Measurements from ENCODE around the gene NDUFB11. TPM values are rescaled to one million over a fixed set of nuclear protein-coding genes. Genes with fewer than 3 reads are reported as not detected.
A peak's percentile ranks its signal among the peaks of the same experiment; 100 is the strongest.

The NDUFB11 gene
- total and polyA plus RNA-seq, 9 of the 15 experiments (the other 6 are each of a cell fraction or from before 2014, with no cell fraction given): 20.9 to 269 (median 86.8) TPM

- TF ChIP-seq, protein P1, sequence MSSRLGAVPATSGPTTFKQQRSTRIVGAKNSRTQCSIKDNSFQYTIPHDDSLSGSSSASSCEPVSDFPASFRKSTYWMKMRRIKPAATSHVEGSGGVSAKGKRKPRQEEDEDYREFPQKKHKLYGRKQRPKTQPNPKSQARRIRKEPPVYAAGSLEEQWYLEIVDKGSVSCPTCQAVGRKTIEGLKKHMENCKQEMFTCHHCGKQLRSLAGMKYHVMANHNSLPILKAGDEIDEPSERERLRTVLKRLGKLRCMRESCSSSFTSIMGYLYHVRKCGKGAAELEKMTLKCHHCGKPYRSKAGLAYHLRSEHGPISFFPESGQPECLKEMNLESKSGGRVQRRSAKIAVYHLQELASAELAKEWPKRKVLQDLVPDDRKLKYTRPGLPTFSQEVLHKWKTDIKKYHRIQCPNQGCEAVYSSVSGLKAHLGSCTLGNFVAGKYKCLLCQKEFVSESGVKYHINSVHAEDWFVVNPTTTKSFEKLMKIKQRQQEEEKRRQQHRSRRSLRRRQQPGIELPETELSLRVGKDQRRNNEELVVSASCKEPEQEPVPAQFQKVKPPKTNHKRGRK (tag; IDR thresholded peaks at IDR 0.05): no peak
- TF ChIP-seq, protein P2, sequence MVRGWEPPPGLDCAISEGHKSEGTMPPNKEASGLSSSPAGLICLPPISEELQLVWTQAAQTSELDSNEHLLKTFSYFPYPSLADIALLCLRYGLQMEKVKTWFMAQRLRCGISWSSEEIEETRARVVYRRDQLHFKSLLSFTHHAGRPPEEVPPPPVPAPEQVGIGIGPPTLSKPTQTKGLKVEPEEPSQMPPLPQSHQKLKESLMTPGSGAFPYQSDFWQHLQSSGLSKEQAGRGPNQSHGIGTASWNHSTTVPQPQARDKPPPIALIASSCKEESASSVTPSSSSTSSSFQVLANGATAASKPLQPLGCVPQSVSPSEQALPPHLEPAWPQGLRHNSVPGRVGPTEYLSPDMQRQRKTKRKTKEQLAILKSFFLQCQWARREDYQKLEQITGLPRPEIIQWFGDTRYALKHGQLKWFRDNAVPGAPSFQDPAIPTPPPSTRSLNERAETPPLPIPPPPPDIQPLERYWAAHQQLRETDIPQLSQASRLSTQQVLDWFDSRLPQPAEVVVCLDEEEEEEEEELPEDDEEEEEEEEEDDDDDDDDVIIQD (CRISPR knock-in tag; IDR thresholded peaks at IDR 0.05): no peak
- TF ChIP-seq THRA (IDR thresholded peaks at IDR 0.05) (no peak), CBX1 (IDR thresholded peaks at IDR 0.05; ENCODE audit: low read depth) (no peak), MCM7 (IDR thresholded peaks at IDR 0.05) (no peak), TEAD2 (tag; IDR thresholded peaks at IDR 0.05) (no peak), ZFP1 (CRISPR knock-in tag; IDR thresholded peaks at IDR 0.05) (no peak), BMI1 (IDR thresholded peaks at IDR 0.05; ENCODE audit: low read length) (no peak), GTF2F1 (IDR thresholded peaks at IDR 0.05; ENCODE audit: low read depth, low read length) (no peak), PRDM10 (IDR thresholded peaks at IDR 0.05; ENCODE audit: partially characterized antibody) (peak; percentile 17), SP2 (IDR thresholded peaks at IDR 0.05; ENCODE audit: extremely low read depth, low read depth, low read length, poor library complexity, severe bottlenecking) (peak; percentile 89), NR2F6 (CRISPR knock-in tag; IDR thresholded peaks at IDR 0.05) (no peak), POLR3A (IDR thresholded peaks at IDR 0.05; ENCODE audit: borderline replicate concordance, extremely low read depth, insufficient read depth, insufficient read length) (no peak), ZNF239 (CRISPR knock-in tag; IDR thresholded peaks at IDR 0.05) (no peak), GATA2 (CRISPR knock-in tag; IDR thresholded peaks at IDR 0.05) (no peak), PHB2 (IDR thresholded peaks at IDR 0.05; ENCODE audit: low read depth) (no peak), ZBTB43 (CRISPR knock-in tag; IDR thresholded peaks at IDR 0.05) (no peak), EZH2 (IDR thresholded peaks at IDR 0.05; ENCODE audit: borderline replicate concordance, low read depth, low read length) (no peak)
Measured at GRCh38 chrX:47129157-47129898, 15.2 kb downstream of the NDUFB11 start (continued).
